HL-60 (cell line): ENCODE data around the gene XPNPEP2.

ENCODE experiments used
- DNase-seq, 2 experiments: peaks; one replicate each; pipeline ENCODE4 v3.0.0-alpha.2; 2010 to 2020; ENCODE audit warnings: low read depth in 1 of 2, low spot score in 1 of 2
- H3K27ac ChIP-seq: fragments of 250-450 bp; sonication (Bioruptor Pico); replicated peaks from 2 replicates; pipeline ENCODE4 v1.5.1; 2020; ENCODE audit warnings: mild to moderate bottlenecking, moderate library complexity
- H3K27me3 ChIP-seq: fragments of 250-450 bp; sonication (Bioruptor Pico); 2 replicates; pipeline ENCODE4 v1.5.1; 2021; ENCODE audit warnings: mild to moderate bottlenecking, moderate library complexity; ENCODE audit not compliant: insufficient read depth, poor library complexity, severe bottlenecking
- H3K4me3 ChIP-seq: replicated peaks from 2 replicates; pipeline ENCODE4 v1.5.1; 2011; ENCODE audit warnings: mild to moderate bottlenecking, control low read depth, low read length; ENCODE audit not compliant: insufficient read depth
- GABPA ChIP-seq: IDR thresholded peaks from 2 replicates; pipeline ENCODE4 v1.6.1; 2012; ENCODE audit warnings: low read depth
- POLR2AphosphoS5 ChIP-seq: IDR thresholded peaks from 2 replicates; pipeline ENCODE4 v1.6.1; 2012; ENCODE audit warnings: low read depth
- SPI1 ChIP-seq: IDR thresholded peaks from 2 replicates; pipeline ENCODE4 v1.6.1; 2012; ENCODE audit warnings: low read depth, mild to moderate bottlenecking, borderline replicate concordance
- TF ChIP-seq, protein P1 (sequence below): IDR thresholded peaks from 2 replicates; pipeline ENCODE4 v1.6.1; 2012; ENCODE audit warnings: low read depth; ENCODE audit not compliant: insufficient replicate concordance
- TF ChIP-seq, protein P2 (sequence below): IDR thresholded peaks from one replicate; pipeline ENCODE4 v1.5.1; 2011; ENCODE audit warnings: low read length, control low read depth, inconsistent platforms; ENCODE audit not compliant: insufficient read depth

Gene XPNPEP2

DNA sequence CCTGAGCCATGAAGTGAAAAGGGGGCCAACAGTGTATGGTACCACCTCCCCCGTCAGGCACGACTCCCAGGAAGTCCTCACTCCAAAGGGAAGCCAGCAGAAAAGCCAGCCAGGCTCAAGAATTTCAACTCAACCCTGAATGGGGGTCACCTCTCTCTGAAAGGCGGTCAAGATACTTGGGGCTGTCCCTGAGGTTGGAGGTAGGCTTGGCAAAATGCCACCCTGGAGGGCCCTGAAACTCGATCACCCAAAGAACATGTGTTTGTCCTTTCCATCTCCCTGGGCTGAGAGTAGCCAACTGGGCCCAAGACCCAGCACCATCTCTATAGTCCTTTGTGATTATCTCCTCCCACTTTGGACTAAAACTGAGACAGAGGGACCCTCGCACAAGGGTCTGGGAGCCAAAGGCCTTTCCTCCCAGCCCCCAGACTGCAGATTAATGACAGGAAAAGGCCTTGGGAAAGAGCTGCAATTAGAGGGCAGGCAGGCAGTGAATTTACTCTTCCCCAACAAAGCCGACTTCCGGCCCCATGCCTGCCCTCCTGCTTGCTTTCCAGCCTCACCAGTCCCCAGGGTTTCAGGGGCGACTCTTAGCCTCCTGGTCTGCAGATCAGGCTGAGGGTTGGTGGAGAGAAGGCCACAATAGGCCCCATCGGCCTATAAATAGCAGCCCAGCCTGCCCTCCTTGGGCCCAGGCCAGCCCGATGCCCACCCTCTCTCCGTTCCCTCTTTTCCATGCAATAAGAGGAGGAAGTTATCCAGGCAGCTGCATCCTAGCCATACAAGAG lies 46.6 kb downstream of the XPNPEP2 start:
- DNase-seq, result no peak
- TF ChIP-seq SPI1, result no peak
- no peak for TF ChIP-seq POLR2AphosphoS5
- TF ChIP-seq, protein P1, sequence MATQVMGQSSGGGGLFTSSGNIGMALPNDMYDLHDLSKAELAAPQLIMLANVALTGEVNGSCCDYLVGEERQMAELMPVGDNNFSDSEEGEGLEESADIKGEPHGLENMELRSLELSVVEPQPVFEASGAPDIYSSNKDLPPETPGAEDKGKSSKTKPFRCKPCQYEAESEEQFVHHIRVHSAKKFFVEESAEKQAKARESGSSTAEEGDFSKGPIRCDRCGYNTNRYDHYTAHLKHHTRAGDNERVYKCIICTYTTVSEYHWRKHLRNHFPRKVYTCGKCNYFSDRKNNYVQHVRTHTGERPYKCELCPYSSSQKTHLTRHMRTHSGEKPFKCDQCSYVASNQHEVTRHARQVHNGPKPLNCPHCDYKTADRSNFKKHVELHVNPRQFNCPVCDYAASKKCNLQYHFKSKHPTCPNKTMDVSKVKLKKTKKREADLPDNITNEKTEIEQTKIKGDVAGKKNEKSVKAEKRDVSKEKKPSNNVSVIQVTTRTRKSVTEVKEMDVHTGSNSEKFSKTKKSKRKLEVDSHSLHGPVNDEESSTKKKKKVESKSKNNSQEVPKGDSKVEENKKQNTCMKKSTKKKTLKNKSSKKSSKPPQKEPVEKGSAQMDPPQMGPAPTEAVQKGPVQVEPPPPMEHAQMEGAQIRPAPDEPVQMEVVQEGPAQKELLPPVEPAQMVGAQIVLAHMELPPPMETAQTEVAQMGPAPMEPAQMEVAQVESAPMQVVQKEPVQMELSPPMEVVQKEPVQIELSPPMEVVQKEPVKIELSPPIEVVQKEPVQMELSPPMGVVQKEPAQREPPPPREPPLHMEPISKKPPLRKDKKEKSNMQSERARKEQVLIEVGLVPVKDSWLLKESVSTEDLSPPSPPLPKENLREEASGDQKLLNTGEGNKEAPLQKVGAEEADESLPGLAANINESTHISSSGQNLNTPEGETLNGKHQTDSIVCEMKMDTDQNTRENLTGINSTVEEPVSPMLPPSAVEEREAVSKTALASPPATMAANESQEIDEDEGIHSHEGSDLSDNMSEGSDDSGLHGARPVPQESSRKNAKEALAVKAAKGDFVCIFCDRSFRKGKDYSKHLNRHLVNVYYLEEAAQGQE, result no peak
- TF ChIP-seq, protein P2, sequence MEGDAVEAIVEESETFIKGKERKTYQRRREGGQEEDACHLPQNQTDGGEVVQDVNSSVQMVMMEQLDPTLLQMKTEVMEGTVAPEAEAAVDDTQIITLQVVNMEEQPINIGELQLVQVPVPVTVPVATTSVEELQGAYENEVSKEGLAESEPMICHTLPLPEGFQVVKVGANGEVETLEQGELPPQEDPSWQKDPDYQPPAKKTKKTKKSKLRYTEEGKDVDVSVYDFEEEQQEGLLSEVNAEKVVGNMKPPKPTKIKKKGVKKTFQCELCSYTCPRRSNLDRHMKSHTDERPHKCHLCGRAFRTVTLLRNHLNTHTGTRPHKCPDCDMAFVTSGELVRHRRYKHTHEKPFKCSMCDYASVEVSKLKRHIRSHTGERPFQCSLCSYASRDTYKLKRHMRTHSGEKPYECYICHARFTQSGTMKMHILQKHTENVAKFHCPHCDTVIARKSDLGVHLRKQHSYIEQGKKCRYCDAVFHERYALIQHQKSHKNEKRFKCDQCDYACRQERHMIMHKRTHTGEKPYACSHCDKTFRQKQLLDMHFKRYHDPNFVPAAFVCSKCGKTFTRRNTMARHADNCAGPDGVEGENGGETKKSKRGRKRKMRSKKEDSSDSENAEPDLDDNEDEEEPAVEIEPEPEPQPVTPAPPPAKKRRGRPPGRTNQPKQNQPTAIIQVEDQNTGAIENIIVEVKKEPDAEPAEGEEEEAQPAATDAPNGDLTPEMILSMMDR, result no peak
- no peak for TF ChIP-seq GABPA
- H3K4me3 ChIP-seq, result no peak overlapping the region
- no peaks in the 10 kb centered on the region for H3K27me3 ChIP-seq
- no peak overlapping the region for H3K27ac ChIP-seq

DNA sequence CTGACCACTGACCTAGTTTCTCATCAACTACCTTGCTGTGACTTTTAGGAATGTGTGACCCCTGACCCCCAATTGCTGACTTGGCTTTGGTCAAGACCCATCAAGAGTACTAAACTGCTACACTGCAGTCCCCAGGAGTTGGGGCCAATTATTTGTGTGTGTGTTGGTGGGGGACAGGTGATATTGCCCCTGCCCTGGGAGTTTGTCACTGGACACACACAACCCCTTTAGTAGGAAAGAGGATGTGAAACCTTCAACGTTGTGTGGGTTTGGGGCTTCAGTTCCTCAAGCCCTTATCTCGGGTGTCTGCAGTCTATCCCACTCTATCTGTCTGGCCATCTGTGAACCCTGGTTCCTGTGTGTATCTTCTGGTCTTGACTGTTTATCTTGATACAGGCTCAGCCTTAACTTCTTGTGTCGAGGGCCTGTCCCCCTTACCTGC lies 47.5 kb downstream of the XPNPEP2 start:
- H3K27me3 ChIP-seq, result no peaks in the 10 kb centered on the region
- H3K27ac ChIP-seq, result peak overlapping the region; percentile 22; the same call in 1 of the 2 replicates
- DNase-seq, result peak in 1 of 2 experiments; percentile 36
- TF ChIP-seq, protein P2, result no peak
- TF ChIP-seq SPI1, result peak; percentile 54; the same call in 1 of the 2 replicates
- peak; percentile 46; the same call in 1 of the 2 replicates for TF ChIP-seq POLR2AphosphoS5
- H3K4me3 ChIP-seq, result no peak overlapping the region

DNA sequence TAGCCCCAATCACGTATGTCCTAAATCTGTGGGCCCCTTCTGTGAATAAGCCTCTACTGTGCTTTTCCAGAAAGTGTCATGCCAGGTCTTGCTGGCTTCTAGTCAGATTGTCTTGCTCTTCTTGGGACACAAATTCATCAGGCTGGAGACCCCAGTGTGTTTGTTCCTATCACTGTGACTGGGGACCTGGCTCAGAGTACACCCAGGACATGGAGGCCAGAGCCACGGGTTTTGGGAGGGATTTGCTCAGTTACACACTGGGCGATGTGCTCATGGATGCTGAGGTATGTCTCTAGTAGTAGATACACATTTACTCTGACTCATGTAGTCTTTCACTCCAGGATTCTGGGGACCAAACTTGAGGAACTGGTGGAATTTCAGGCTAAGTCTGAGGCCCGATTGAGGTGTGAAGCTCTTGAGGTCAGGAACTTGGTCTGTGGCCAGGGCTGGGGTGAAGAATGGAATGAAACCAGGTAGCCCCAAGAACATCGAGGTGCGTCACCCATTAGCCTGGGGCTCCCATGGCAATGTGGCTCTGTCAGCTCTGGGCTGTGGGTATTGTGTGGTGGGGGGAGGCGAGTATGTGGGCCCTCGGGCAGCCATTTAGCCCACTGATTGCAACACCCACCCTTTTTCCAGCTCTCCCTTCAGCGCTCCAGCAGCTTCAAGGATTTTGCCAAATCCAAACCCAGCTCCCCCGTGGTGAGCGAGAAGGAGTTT lies 48.7 kb downstream of the XPNPEP2 start:
- H3K27ac ChIP-seq, result no peak overlapping the region
- no peak for DNase-seq
- TF ChIP-seq, protein P2, result no peak
- no peak for TF ChIP-seq GABPA
- TF ChIP-seq, protein P1, result no peak
- TF ChIP-seq POLR2AphosphoS5, result no peak
- no peak for TF ChIP-seq SPI1
- no peaks in the 10 kb centered on the region for H3K27me3 ChIP-seq
- H3K4me3 ChIP-seq, result no peak overlapping the region
